GM18951 (cell line): Measurements from ENCODE around the gene NCOA1.
"Not testable (repeated sequence)": the region's sequence is repeated elsewhere in the genome, so short reads cannot be mapped to it uniquely, and the experiment has no call there.

Experiments
- POLR2A ChIP-seq: IDR thresholded peaks from 4 replicates; pipeline ENCODE4 v1.6.1; 2011; ENCODE audit warnings: mild to moderate bottlenecking; ENCODE audit not compliant: insufficient read length, insufficient read depth; ENCODE audit errors: extremely low read depth
- in situ Hi-C: fragments of 300-500 bp; cut with MboI; formaldehyde crosslinking; loops from one replicate; pipeline ENCODE4 v1.12.0; 2022; ENCODE audit warnings: low sequenced_read_pairs, mixed read lengths, inconsistent platforms; ENCODE audit not compliant: unreplicated experiment

NCOA1 gene

DNA sequence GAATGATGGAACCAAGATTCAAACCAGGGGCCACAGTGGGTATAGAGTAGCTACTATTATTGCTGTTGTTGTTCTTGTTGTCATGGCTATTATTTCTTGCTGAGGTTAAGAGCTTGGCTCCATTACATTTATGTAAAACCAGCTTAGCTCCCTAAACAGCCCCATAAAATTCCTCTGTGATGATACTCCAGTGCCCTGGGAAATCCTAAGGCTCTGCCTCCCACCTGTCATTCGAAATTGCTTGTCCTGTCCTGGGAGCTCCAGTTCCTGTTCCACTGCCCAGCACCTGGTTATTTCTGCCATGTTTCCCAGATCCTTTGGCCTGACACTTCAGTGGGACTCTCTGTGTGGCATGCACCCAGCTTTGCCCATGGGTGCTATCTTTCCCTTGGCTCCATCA, 27.8 kb upstream of the NCOA1 start:
- TF ChIP-seq POLR2A = no peak
- in situ Hi-C loops = no loop called here

DNA sequence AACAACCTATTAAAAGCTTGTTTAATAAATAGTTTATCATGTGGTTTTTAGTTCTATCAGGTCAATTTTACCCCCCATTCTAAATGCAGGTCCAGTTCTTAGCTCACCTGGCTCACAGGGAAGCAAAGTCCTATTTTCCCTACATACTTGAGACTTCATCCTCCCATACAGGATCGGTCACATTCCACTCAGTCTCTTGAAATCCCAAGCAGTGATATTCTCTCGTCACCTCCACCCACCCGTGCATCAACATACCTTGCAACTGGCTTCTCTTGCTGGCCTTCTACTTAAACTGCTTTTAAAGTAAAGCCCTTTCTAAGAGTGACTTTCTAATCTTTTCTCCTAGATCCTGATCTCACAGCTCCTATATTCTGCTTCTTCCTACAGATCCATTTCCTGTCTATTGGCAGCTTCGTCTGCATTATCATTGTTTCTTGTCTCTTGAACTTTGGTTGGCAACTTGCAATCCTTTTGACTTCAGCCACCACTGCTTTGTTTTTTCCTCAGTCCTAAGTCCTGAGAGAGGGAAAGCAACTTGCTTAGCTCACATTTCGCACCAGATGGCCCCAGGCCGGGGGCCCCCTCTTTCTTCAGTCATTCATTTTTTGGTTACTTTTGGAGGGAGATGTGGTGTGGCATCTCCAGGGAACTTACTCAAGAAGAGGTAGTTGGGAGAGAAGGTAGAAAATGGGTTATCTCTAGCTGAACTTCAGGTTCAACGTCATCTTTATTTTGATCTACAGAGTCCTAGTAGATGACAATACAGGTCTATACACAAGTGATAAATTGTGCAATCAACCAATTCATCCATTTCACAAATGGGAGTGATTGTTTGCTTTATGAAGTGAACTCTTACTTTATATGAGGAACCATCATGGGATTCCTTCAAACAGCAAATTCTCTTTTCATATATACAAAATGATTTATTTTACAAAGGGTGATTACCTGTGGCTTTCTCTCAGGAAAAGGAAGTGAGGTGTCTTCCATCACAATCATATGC, 23.9 kb upstream of the NCOA1 start:
- no peak for TF ChIP-seq POLR2A
- in situ Hi-C loops = no loop called here

DNA sequence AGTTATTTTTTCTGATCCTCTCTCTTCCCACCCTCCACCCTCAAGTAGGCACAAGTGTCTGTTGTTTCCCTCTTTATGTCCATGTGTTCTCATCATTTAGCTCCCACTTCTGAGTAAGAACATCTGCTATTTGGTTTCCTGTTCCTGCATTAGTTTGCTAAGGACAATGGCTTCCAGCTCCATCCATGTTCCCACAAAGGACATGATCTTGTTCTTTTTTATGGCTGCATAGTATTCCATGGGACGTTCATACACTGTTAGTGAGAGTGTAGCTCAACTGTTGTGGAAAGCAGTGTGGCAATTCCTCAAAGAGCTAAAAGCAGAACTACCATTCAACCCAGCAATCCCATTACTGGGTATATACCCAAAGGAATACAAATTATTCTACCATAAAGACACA, 22.6 kb upstream of the NCOA1 start:
- in situ Hi-C loops = not testable (repeated sequence)

DNA sequence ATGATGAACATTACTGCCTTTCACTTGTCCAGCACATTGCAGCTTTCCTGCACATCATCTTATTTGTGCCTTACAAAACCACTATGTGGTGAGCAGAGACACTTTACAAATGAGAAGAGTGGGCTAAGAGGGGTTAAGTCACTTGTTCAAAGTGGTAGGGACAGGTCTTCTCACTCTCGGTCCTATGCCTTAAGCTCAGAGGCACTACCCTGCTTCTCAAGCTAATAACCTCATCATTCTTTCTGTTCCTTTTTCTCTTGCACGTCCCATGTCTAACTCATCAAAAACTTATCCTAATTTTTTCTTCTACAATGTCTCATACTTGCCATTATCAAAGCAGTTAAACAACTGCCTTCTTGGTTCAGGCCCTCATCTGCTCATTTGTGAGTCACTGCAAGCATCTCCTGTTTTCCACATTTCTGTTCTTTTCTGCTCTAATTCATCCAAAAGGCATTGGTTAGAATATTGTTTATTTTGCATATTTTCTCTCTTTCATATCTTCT, 21.9 kb upstream of the NCOA1 start:
- in situ Hi-C loops = no loop called here

DNA sequence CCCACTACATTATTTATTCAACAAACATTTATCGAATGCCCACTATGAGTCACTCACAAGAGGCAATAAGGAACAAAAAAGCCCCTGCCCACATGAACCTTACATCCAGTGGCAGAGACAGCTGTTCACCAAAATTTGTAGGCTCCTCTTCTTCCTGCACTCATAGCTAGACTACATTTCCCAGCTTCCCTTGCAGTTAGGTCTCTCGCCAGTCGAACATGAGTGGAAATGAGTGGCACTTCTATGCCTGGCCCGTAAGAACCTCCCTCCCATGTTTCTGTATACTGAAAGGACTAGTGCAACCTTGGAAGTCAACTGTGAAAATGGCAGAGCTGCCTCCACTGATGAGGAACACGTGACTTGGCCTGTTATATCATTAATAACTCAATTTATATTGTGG, 19.4 kb upstream of the NCOA1 start:
- no peak for TF ChIP-seq POLR2A
- in situ Hi-C loops = no loop called here

More for the DNA sequence above, 21.9 kb upstream of the NCOA1 start:
- TF ChIP-seq POLR2A = no peak

DNA sequence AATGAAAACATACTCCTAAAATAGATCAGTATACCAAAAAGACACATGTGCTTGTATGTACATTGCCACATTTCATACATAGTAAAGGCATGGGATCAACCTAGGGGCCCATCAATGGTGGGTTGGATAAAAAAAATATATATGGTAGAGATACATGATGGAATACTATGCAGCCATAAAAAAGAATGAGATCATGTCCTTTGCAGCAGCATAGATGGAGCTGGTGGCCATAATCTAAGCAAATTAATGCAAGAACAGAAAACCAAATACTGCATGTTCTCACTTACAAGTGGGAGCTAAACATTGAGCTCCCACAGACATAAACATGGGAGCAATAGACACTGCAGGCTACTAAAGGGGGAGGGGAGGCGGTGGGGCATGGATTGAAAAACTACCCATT, 18.6 kb upstream of the NCOA1 start:
- in situ Hi-C loops = no loop called here
- TF ChIP-seq POLR2A = no peak

DNA sequence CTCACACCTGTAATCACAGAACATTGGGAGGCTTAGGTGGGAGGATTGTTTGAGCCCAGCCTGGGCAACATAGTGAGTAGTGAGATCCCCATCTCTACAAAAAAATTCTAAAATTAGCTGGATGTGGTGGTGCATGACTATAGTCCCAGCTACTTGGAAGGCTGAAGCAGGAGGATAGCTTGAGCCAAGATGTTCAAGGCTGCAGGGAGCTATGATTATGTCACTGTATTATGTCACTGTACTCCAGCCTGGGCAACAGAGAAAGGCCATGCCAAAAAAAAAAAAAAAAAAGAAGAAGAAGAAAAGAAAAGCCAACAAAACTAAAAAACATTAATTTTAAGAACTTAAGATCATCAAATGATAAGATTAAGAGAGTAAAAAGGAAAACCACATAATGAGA, 17.4 kb upstream of the NCOA1 start:
- no peak for TF ChIP-seq POLR2A
- in situ Hi-C loops = no loop called here

DNA sequence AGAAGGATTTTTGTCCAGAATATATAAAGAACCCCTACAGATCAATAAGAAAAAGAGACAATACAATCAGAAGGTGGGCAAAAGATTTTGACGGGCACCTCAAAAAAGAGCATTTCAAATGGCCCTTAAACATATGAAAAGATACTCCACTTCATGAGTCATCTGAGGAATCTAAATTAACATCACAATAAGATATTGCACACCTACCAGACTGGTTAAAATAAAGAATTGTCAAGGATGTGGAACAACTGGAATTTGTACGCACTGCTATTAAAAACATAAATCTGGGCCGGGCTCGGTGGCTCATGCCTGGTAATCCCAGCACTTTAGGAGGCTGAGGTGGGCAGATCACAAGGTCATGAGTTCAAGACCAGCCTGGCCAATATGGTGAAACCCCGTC, 17.0 kb upstream of the NCOA1 start:
- in situ Hi-C loops = no loop called here

DNA sequence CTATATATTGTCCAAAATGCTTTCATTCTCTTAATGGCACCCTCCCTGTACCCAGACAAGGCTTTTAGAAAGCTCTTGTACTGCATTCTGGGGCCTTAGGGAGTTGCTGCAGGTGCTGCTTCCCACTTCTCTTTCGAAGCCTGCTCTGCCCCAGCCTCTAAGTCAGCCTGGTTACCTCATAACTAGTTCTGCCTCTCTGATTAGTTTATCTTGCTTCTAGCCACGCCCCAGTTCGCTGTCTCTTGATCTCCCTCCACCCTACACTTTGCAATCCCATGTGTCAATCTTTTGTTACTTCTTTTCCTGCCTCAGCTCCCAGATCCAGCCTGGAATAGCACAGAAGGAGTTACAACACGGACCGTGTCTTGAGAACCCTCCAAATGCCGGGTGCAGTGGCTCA, 13.8 kb upstream of the NCOA1 start:
- in situ Hi-C loops = no loop called here
- TF ChIP-seq POLR2A = no peak

More for the DNA sequence above, 17.0 kb upstream of the NCOA1 start:
- no peak for TF ChIP-seq POLR2A

DNA sequence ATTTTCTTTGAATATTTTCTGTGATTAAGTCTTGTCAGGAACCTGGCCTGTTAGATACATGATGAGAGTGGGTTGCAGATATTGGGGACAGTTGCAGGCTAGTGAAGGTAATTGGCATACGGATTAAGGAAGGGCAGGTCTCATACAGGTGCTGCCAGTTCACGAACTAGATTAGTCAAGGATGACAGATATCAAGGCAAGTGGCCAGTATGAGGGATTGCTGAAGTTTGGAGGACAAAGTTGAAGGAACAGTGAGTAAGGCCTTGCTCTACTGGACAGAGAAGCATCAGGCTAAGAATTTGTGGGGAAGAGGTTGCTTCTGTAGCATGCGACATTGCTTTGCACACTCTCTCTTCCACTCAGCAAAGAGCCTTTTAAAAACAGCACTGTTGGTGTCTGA, 12.8 kb upstream of the NCOA1 start:
- in situ Hi-C loops = no loop called here
- TF ChIP-seq POLR2A = no peak

DNA sequence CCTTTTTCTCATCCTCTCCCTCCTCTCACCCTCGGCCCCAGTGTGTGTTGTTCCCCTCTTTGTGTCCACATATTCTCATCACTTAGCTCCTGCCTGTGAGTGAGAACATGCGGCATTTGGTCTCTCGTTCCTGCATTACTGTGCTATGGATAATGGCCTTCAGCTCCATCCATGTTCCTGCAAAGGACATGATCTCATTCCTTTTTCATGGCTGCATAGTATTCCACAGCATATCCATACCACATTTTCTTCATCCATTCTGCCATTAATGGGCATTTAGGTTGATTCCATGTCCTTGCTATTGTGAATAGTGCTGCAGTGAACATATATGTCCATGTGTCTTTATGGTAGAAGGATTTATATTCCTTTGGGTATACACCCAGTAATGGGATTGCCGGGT, 10.8 kb upstream of the NCOA1 start:
- TF ChIP-seq POLR2A = no peak
- in situ Hi-C loops = no loop called here

DNA sequence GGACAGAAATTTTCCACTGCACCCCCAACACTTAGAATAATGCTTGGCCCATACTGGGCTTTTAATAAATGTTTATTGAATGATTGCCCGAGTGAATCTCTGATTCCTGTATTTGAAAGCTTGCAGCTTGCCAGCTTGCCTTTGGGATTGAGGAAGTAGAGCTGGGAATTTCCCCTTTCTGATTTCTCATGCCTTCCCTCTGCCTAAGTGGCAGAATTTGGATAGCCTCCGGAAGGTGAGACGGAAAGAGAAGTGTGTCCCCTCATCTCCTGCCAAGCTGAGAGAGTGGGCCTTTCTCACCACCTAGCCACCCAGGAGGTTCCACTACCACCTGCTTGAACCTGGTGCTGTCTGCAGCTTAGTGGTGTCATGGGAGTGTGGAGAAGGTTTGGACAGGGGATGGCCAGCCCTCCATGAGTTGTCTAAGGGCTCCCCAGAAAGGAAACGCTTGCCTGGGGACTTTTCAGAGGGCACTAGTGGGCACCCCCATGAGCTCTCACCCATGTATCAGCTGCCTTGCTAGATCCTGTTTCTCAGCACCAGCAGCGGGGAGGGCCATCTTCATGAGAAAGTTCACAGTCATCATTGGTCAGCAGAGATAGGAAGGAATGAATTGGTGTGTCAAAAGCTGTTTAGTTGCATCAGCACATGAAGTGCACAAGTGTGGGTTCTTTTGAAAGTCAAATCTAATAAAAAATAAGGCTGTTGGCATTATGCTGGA, 8.6 kb upstream of the NCOA1 start:
- in situ Hi-C loops = no loop called here
- TF ChIP-seq POLR2A = no peak

DNA sequence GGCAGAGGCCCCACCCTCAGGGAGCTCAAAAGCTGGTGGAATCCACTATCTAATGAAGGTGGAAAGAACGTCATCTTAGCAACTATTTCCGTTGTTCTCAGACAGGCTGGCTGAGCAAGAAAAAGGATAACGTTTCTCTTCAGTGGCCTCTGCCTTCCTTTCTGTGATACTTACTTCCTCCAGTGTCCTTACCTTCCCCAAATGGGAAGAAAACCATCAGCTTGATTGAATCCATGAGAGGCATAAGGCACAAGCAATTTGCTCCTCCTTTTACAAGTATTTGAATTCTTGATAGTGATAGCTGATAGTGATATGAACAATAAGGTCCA, 8.1 kb upstream of the NCOA1 start:
- in situ Hi-C loops = no loop called here
- TF ChIP-seq POLR2A = no peak

DNA sequence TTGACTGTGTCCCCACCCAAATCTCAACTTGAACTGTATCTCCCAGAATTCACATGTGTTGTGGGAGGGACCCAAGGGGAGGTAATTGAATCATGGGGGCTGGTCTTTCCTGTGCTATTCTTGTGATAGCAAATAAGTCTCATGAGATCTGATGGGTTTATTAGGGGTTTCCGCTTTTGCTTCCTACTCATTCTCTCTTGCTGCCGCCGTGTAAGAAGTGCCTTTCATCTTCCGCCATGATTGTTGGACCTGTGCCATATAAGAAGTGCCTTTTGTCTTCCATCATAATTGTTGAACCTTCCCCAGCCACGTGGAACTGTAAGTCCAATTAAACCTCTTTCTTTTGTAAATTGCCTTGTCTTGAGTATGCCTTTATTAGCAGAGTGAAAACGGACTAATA, 6.4 kb upstream of the NCOA1 start:
- in situ Hi-C loops = not testable (repeated sequence)
